Measurements from ENCODE around the gene DTNB.
"Not testable (repeated sequence)": the region's sequence is repeated elsewhere in the genome, so short reads cannot be mapped to it uniquely, and the experiment has no call there.

The DTNB gene

DNA sequence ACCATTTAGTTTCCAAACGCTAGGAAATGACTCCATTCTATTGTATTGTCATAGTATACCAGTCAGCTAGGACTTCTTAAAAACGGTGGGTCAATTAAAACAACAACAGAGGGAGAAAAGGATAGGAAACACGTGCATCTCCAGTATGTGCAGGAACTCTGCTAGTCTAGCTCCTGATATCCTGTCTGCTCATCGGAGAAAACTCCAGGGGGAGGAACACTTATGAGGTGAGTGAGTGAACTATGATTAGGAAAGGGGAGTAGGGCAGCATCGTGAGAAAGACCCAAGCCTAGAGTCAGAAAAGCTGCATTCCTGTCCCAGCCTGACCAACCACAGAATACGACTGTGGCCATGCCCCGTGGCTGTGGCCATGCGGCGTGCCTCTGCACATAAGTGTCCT, 34.2 kb downstream of the DTNB start:
- DNase-seq (ENCODE audit: low read depth): no peak
- TF ChIP-seq, protein P1, sequence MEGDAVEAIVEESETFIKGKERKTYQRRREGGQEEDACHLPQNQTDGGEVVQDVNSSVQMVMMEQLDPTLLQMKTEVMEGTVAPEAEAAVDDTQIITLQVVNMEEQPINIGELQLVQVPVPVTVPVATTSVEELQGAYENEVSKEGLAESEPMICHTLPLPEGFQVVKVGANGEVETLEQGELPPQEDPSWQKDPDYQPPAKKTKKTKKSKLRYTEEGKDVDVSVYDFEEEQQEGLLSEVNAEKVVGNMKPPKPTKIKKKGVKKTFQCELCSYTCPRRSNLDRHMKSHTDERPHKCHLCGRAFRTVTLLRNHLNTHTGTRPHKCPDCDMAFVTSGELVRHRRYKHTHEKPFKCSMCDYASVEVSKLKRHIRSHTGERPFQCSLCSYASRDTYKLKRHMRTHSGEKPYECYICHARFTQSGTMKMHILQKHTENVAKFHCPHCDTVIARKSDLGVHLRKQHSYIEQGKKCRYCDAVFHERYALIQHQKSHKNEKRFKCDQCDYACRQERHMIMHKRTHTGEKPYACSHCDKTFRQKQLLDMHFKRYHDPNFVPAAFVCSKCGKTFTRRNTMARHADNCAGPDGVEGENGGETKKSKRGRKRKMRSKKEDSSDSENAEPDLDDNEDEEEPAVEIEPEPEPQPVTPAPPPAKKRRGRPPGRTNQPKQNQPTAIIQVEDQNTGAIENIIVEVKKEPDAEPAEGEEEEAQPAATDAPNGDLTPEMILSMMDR (IDR thresholded peaks at IDR 0.05; ENCODE audit: low read length, missing control alignments): no peak
- H3K4me3 ChIP-seq (replicated peaks; ENCODE audit: low read depth, low read length): no peak overlapping the region

DNA sequence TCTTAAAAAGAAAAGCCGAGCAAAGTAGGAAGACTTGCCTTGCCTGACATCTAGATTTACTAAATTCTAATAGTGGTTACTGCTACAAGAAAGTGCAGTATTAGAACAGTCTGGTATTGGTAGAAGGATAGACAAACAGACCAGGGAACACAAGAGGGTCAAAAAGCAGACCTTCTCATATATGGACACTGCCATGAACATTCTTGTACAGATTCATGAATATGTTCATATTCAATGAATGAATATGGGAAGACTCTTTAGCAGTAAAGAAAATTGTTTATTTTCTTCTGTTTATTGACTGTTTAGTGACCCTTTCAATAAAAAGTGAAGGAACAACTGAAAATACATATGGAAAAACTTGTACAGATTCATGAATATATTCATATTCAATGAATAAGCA, 37.6 kb downstream of the DTNB start:
- TF ChIP-seq, protein P1 (IDR thresholded peaks at IDR 0.05; ENCODE audit: low read length, missing control alignments): no peak
- no peak for DNase-seq (ENCODE audit: low read depth)
- no peak overlapping the region for H3K4me3 ChIP-seq (replicated peaks; ENCODE audit: low read depth, low read length)

DNA sequence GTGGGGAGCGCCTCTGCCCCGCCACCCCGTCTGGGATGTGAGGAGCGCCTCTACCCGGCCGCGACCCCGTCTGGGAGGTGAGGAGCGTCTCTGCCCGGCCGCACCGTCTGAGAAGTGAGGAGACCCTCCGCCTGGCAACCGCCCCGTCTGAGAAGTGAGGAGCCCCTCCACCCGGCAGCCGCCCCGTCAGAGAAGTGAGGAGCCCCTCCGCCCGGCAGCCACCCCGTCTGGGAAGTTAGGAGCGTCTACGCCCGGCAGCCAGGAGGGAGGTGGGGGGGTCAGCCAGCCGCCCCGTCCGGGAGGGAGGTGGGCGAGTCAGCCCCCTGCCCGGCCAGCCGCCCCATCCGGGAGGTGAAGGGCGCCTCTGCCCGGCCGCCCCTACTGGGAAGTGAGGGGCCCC, 39.6 kb downstream of the DTNB start:
- DNase-seq (ENCODE audit: low read depth); H3K4me3 ChIP-seq (replicated peaks; ENCODE audit: low read depth, low read length): not testable (repeated sequence)

DNA sequence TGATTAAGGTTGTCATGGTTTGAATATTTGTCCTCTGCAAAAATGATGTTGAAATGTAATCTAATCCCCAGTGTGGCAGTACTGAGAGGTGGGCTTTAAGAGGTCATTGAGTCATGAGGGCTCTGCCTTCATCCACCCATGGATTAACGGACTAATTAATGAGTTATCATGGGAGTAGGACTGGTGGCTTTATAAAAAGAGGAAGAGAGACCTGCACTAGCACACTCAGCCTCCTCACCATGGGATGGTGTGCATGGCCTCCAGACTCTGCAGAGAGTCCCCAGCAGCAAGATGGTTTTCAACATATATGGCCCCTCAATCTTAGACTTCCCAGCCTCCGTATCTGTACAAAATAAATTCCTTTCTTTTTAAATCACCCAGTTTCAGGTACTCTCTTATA, 41.0 kb downstream of the DTNB start:
- TF ChIP-seq, protein P1 (IDR thresholded peaks at IDR 0.05; ENCODE audit: low read length, missing control alignments): no peak
- no peak overlapping the region for H3K4me3 ChIP-seq (replicated peaks; ENCODE audit: low read depth, low read length)
- DNase-seq (ENCODE audit: low read depth): no peak

DNA sequence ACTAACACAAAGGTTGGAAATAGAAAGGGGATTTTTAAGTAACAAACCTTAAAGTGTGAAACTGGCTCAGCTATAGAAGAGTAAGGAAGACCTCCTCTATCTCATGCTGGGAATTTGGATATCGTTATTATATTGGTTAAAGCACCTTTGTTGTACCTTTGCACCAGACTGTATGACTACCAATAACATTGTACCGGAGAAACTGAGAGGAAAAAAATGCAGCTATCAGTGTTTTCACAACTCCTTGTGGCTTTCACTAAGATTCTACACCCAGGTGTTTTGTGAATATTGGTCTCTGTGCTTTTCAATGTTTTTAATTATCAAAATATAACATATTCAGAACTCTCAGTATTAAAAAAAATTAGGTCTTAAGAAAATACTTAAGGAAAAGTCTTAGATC, 48.7 kb downstream of the DTNB start:
- DNase-seq (ENCODE audit: low read depth): no peak
- TF ChIP-seq, protein P1 (IDR thresholded peaks at IDR 0.05; ENCODE audit: low read length, missing control alignments): no peak
- H3K4me3 ChIP-seq (replicated peaks; ENCODE audit: low read depth, low read length): no peak overlapping the region

DNA sequence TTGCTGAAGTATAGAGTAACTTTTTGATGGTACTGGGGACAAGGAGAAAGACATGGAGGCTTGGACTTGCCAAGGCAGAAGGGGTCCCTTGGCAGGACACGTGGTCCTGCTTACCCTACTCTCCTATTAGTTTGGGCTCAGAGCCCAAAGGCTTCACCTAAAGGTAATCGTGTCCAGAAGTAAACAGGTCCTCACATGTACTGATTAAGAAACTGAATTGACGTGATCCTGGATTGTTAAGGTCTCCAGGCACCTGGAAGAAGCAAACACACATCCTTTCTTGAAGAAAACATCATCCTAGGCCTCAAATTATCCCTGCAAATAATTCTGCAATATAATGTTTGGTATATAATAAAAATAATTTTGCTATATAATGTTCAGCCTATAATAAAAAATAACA, 50.0 kb downstream of the DTNB start:
- no peak for DNase-seq (ENCODE audit: low read depth)
- H3K4me3 ChIP-seq (replicated peaks; ENCODE audit: low read depth, low read length): no peak overlapping the region
- TF ChIP-seq, protein P1 (IDR thresholded peaks at IDR 0.05; ENCODE audit: low read length, missing control alignments): no peak

DNA sequence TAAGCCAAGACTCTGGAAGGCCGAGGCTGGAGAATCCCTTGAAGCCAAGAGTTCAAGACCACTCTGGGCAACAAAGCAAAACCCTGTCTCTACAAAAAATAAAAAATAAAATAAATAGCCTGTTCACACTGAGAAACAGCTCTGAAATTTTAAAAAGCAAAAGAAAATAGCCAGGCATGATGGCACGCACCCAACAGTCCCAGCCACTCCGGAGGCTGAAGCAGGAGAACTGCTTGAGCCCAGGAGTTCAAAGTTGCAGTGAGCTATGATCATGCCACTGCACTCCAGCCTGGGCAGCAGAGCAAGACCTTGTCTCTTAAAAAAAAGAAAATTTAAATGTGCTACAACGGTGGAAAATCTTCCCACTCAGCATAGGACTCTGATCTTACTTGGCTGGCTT, 52.7 kb downstream of the DTNB start:
- TF ChIP-seq, protein P1 (IDR thresholded peaks at IDR 0.05; ENCODE audit: low read length, missing control alignments): no peak
- no peak for DNase-seq (ENCODE audit: low read depth)
- H3K4me3 ChIP-seq (replicated peaks; ENCODE audit: low read depth, low read length): no peak overlapping the region

DNA sequence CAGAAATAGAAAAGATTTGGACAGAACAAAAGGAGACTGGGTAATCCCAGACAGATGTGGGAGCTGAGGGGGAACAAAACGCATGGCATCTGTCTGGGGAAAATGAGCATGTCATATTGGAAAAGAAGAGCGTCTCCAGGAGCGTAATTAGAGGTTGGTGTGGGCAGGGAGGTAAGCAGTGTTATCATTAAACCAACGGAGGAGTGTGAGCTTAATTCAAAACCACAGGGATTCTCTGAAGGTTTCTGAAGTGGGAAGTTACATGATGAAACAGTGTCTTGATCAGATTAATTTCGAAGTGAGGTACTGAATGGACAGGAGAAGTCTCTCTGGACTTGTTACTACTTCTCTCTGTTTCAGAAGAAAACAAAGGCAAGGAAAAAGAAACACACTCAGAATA, 53.3 kb downstream of the DTNB start:
- no peak for DNase-seq (ENCODE audit: low read depth)
- H3K4me3 ChIP-seq (replicated peaks; ENCODE audit: low read depth, low read length): no peak overlapping the region
- TF ChIP-seq, protein P1 (IDR thresholded peaks at IDR 0.05; ENCODE audit: low read length, missing control alignments): no peak

Measured in fibroblast of pulmonary artery (primary cell).